Large intestine (tissue), 3 donors: ENCODE results near the gene ZNF613. TPM values are rescaled to one million over a fixed set of nuclear protein-coding genes. Genes with fewer than 3 reads are reported as not detected.
"Not testable (repeated sequence)": the region's sequence is repeated elsewhere in the genome, so short reads cannot be mapped to it uniquely, and the experiment has no call there.

Experiments used
- DNase-seq, 2 donors: peaks; one replicate each; pipeline versions ENCODE4 v3.0.0 to v3.0.0-alpha.2; 2013
- H3K27ac ChIP-seq: one replicate; pipeline ENCODE4 v1.5.1; 2013; ENCODE audit warnings: low read length
- H3K27me3 ChIP-seq: 2 replicates; pipeline ENCODE4 v1.6.1; 2013; ENCODE audit warnings: low read length; ENCODE audit not compliant: control insufficient read depth, insufficient read depth
- H3K36me3 ChIP-seq: 2 replicates; pipeline ENCODE4 v1.6.1; 2013; ENCODE audit warnings: low read length; ENCODE audit not compliant: control insufficient read depth, insufficient read depth
- H3K4me1 ChIP-seq: one replicate; pipeline ENCODE4 v1.6.1; 2013; ENCODE audit warnings: low read length; ENCODE audit not compliant: control insufficient read depth, insufficient read depth
- H3K4me3 ChIP-seq: one replicate; pipeline ENCODE4 v1.5.1; 2013; ENCODE audit warnings: low read length
- H3K9me3 ChIP-seq: one replicate; pipeline ENCODE4 v1.6.1; 2013; ENCODE audit warnings: mild to moderate bottlenecking, low read depth, low read length, moderate library complexity; ENCODE audit not compliant: control insufficient read depth
- WGBS: methylation state at CpG from one replicate; pipeline ENCODE4 v1.1.5; 2013; ENCODE audit warnings: low lambda C conversion rate; ENCODE audit not compliant: insufficient coverage; 5-methylcytosine and 5-hydroxymethylcytosine counted together
- polyA plus RNA-seq: library from polyadenylated mRNA; unstranded; fragments of 120-200 nt; gene quantifications from one replicate; pipeline ENCODE4 v1.2.1, GENCODE V29; 2013

ZNF613 gene
- polyA plus RNA-seq, 1 donor = 5.6 TPM

DNA sequence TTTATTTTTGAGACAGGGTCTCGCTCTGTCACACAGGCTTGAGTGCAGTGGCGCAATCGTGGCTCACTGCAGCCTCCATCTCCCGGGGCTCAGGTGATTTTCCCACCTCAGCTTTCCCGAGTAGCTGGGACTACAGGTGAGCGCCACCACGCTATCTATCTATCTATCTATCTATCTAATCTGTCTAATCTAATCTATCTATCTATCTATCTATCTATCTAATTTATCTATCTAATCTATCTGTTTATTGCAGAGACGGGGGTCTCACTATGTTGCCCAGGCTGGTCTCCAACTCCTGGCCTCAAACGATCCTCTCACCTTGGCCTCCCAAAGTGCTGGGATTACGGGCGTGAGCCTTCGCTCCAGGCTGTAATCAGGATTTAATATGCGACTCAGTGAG lies 587 bp downstream of the ZNF613 start:
- no peaks in the 10 kb centered on the region for H3K4me1 ChIP-seq
- no peak overlapping the region for H3K27ac ChIP-seq
- DNase-seq = no peak
- H3K4me3 ChIP-seq = peak overlapping the region; percentile 74
- H3K27me3 ChIP-seq = no peaks in the 10 kb centered on the region
- 23% methylated on average over 7 of the region's 13 CpGs for WGBS
- H3K36me3 ChIP-seq = peaks cover 18% of the 10 kb centered on the region
- peaks cover 16% of the 10 kb centered on the region for H3K9me3 ChIP-seq

GRCh38 chr19:51931921-51932320 lies 4.6 kb downstream of the ZNF613 start:
- no peak overlapping the region for H3K4me3 ChIP-seq
- no peaks in the 10 kb centered on the region for H3K27me3 ChIP-seq
- H3K9me3 ChIP-seq = peaks cover 27% of the 10 kb centered on the region
- peaks cover 51% of the 10 kb centered on the region for H3K36me3 ChIP-seq
- H3K27ac ChIP-seq = no peak overlapping the region
- WGBS = no CpG with 5 or more reads among the region's 8 CpGs
- no peaks in the 10 kb centered on the region for H3K4me1 ChIP-seq
- no peak for DNase-seq

DNA sequence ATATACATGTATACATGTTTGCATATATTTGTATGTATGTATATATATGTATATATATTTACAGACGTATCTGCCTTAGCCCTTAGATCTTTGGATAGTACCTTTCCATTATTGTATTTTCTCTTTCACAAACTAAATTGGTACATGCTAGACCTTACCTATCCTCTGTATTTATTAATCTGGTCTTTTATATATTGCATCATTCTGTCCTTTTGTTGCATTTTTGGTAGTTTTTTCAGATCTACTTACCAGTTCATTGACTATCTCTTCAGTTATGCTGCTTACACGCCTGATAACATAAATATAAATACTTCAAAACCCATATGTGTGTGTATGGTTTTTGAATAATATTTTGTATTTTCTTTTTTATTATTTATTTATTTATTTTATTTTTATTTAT lies 11.7 kb downstream of the ZNF613 start:
- peaks cover 80% of the 10 kb centered on the region for H3K36me3 ChIP-seq
- H3K27me3 ChIP-seq = no peaks in the 10 kb centered on the region
- DNase-seq = no peak
- H3K4me1 ChIP-seq = no peaks in the 10 kb centered on the region
- 89% methylated on average over 1 of the region's 2 CpGs for WGBS
- no peak overlapping the region for H3K27ac ChIP-seq
- H3K4me3 ChIP-seq = no peak overlapping the region
- peaks cover 44% of the 10 kb centered on the region for H3K9me3 ChIP-seq

DNA sequence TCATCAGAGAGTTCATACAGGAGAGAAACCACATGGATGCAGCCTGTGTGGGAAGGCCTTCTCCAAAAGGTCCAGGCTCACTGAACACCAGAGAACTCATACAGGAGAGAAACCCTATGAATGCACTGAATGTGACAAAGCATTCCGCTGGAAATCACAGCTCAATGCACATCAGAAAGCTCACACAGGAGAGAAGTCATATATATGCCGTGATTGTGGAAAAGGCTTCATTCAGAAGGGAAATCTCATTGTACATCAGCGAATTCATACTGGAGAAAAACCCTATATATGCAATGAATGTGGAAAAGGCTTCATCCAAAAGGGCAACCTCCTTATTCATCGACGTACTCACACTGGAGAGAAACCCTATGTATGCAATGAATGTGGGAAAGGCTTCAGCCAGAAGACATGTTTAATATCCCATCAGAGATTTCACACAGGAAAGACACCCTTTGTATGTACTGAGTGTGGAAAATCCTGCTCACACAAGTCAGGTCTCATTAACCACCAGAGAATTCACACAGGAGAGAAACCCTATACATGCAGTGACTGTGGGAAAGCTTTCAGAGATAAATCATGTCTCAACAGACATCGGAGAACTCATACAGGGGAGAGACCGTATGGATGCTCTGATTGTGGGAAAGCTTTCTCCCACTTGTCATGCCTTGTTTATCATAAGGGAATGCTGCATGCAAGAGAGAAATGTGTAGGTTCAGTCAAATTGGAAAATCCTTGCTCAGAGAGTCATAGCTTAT lies 17.7 kb downstream of the ZNF613 start:
- H3K36me3 ChIP-seq = peaks cover 54% of the 10 kb centered on the region

DNA sequence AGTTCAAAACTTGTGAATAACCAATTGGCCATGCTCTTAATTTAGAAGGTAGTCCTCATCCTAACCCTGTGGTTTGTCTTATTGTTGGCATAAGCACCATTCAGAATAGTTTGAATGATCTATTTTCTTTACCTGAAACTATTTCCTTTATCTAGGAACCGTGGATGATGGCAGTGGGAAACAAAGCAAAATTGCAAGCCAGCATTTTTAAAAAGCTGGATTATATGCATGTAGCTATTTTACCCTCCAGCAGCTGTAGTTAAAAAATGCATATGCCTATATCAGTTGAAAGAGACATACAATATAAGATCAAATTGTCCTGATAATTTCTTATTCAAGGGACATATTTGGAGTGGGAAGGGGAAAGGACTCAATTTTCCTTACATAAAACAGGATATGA lies 19.3 kb downstream of the ZNF613 start:
- H3K36me3 ChIP-seq = peaks cover 37% of the 10 kb centered on the region
- H3K27me3 ChIP-seq = no peaks in the 10 kb centered on the region
- H3K9me3 ChIP-seq = peaks cover 43% of the 10 kb centered on the region
- no peak for DNase-seq
- 100% methylated on average over 1 of the region's 1 CpG for WGBS
- no peak overlapping the region for H3K4me3 ChIP-seq
- H3K27ac ChIP-seq = no peak overlapping the region
- no peaks in the 10 kb centered on the region for H3K4me1 ChIP-seq

More for the DNA sequence above, 17.7 kb downstream of the ZNF613 start:
- Histone ChIP-seq H3K4me3 (no peak overlapping the region), H3K4me1 (no peaks in the 10 kb centered on the region), H3K27me3 (no peaks in the 10 kb centered on the region), H3K27ac (no peak overlapping the region), H3K9me3 (peaks cover 49% of the 10 kb centered on the region)
- no CpG with 5 or more reads among the region's 7 CpGs for WGBS
- no peak for DNase-seq

DNA sequence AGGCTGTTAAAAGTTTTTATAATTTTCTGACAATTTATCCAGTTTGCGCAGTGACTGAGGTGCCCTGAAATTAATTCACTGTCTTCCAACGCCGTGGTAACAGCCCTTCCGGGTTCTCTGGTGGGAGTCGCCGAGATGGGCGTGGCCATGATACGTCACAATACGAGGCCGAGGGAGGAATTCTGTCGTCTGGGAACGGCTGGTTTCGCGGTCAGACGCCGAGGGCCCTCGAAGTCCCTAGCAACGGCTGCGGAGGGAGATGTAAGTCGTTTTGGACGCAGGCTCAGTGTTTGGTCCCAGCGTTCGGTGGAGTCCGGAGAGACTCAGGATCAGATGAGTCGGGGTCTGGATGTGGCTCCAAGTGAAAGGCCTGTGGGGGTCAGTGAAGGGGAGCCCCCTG lies 21.7 kb downstream of the ZNF613 start:
- no CpG with 5 or more reads among the region's 25 CpGs for WGBS
- Histone ChIP-seq H3K9me3 (peaks cover 35% of the 10 kb centered on the region), H3K36me3 (peaks cover 14% of the 10 kb centered on the region), H3K4me3 (no peak overlapping the region), H3K27me3 (no peaks in the 10 kb centered on the region), H3K4me1 (no peaks in the 10 kb centered on the region), H3K27ac (no peak overlapping the region)
- DNase-seq = peak in 1 of 2 donors; percentile 11

- H3K4me3 ChIP-seq, DNase-seq, H3K9me3 ChIP-seq, H3K4me1 ChIP-seq, H3K27me3 ChIP-seq, H3K27ac ChIP-seq, H3K36me3 ChIP-seq: not testable (repeated sequence)
- WGBS = no CpG with 5 or more reads among the region's 4 CpGs
These were observed 30.6 kb downstream of the ZNF613 start for GRCh38 chr19:51957846-51958245.

DNA sequence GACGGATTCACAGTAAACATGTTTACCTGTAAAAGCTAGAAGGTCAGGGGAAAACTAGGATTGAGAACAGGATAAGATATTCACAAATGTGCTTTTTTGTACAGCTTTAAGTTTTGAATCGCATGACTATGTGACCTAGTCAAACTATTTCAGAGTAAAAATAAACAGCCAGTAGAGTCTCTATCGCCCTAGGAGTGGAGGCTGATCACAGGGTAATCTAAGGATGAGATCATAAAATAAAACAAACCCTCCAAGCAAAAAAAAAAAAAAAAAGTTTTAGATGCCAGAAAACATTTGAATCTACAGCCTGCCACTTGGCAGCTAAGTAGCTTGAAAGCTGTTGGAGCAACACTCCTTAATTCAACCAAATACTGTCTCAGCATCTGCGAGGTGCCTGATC lies 32.5 kb downstream of the ZNF613 start:
- peaks cover 7% of the 10 kb centered on the region for H3K36me3 ChIP-seq
- H3K27ac ChIP-seq = no peak overlapping the region
- WGBS = 86% methylated on average over 3 of the region's 4 CpGs
- H3K4me3 ChIP-seq = no peak overlapping the region
- peaks cover 11% of the 10 kb centered on the region for H3K9me3 ChIP-seq
- H3K4me1 ChIP-seq = no peaks in the 10 kb centered on the region
- H3K27me3 ChIP-seq = no peaks in the 10 kb centered on the region
- no peak for DNase-seq

DNA sequence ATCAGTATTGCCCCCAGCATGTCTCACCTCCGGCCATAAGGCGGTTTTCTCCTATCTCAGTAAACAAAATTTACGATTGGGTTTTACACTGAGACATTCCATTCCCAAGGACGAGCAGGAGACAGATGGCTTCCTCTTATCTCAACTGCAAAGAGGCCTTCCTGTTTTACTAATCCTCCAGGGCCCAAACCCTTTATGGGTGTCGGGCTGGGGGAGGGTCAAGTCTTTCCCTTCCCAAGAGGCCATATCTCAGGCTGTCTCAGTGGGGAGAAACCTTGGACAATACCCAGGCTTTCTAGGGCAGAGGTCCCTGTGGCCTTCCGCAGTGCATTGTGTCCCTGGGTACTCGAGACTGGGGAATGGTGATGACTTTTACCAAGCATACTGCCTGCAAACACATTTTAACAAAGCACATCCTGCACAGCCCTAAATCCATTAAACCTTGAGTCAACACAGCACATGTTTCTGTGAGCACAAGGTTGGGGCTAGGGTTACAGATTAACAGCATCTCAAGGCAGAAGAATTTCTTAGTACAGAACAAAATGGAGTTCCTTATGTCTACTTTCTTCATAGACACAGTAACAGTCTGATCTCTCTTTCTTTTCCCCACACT lies 33.5 kb downstream of the ZNF613 start:
- not testable (repeated sequence) for H3K27ac ChIP-seq, H3K27me3 ChIP-seq, DNase-seq, H3K4me1 ChIP-seq, H3K4me3 ChIP-seq
- Histone ChIP-seq H3K36me3 (peaks cover 16% of the 10 kb centered on the region), H3K9me3 (peaks cover 14% of the 10 kb centered on the region)
- no CpG with 5 or more reads among the region's 7 CpGs for WGBS

DNA sequence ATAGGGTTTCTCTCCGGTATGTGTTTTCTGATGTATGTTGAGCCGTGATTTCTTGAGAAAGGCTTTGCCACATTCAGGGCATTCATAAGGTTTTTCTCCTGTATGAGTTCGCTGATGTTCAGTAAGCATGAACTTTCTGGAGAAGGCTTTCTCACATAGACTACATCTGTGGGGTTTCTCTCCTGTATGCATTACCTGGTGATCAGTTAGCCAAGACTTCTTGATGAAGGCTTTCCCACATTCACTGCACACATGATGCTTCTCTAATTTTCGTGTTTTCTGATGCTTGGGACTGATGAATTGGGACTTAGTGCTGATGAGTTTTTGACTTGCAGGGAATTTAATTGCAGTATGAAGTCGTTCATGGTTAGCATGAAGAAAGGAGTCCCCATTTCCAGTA lies 38.3 kb downstream of the ZNF613 start:
- H3K4me3 ChIP-seq = no peak overlapping the region
- H3K27me3 ChIP-seq = no peaks in the 10 kb centered on the region
- no peak for DNase-seq
- H3K27ac ChIP-seq = no peak overlapping the region
- peaks cover 53% of the 10 kb centered on the region for H3K36me3 ChIP-seq
- no peaks in the 10 kb centered on the region for H3K4me1 ChIP-seq
- 100% methylated on average over 1 of the region's 5 CpGs for WGBS
- peaks cover 49% of the 10 kb centered on the region for H3K9me3 ChIP-seq

DNA sequence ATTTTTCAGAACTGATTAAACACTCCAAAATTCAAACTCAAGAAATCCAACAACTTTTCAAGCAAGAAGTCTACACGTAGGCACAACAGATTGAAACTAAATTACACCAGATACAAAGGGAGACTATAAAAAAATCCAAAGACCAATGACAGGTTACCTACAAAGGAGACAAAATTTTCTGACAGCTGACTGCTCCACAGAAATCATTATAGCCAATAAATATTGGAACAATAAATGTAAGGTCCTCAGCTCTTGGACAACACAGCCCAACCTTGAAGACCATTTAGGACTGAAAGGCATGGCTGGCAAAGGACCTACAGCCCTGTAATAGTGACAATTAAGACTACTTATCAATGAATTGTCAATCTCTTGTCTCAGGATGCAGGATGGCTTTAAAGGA lies 43.4 kb downstream of the ZNF613 start:
- peaks cover 68% of the 10 kb centered on the region for H3K9me3 ChIP-seq
- H3K27ac ChIP-seq = no peak overlapping the region
- H3K4me1 ChIP-seq = no peaks in the 10 kb centered on the region
- H3K4me3 ChIP-seq = no peak overlapping the region
- WGBS = no CpG with 5 or more reads among the region's 1 CpG
- peaks cover 78% of the 10 kb centered on the region for H3K36me3 ChIP-seq
- H3K27me3 ChIP-seq = no peaks in the 10 kb centered on the region
- DNase-seq = no peak
